Activated naive CD4-positive, alpha-beta T cell treated with anti-CD3 and anti-CD28 coated beads, Interleukin-2, amount 50 U/mL, for 16 hours (primary cell): ENCODE measurements around the gene VAPA.

Source experiments
- DNase-seq: peaks from one replicate; pipeline ENCODE4 v3.0.0-alpha.2; 2020

Gene VAPA

GRCh38 chr18:9984080-9984479 lies 70.3 kb downstream of the VAPA start:
- no peak for DNase-seq

- no peak for DNase-seq
Measured at GRCh38 chr18:9985641-9986040, 71.8 kb downstream of the VAPA start.

- no peak for DNase-seq
Measured at GRCh38 chr18:9986156-9986930, 72.5 kb downstream of the VAPA start.

GRCh38 chr18:9987345-9987744 lies 73.5 kb downstream of the VAPA start:
- no peak for DNase-seq

- DNase-seq: no peak
Measured at GRCh38 chr18:9987931-9988330, 74.1 kb downstream of the VAPA start.

GRCh38 chr18:9988665-9989064 lies 74.8 kb downstream of the VAPA start:
- no peak for DNase-seq

GRCh38 chr18:9989481-9989880 lies 75.7 kb downstream of the VAPA start:
- DNase-seq: no peak

- DNase-seq: no peak
Measured at GRCh38 chr18:9991011-9992000, 77.5 kb downstream of the VAPA start.

- DNase-seq: no peak
Measured at GRCh38 chr18:9992300-9992972, 78.6 kb downstream of the VAPA start.

- DNase-seq: no peak
Measured at GRCh38 chr18:9992973-9993520, 79.2 kb downstream of the VAPA start.

GRCh38 chr18:9993521-9994025 lies 79.8 kb downstream of the VAPA start:
- no peak for DNase-seq

GRCh38 chr18:9994026-9994570 lies 80.3 kb downstream of the VAPA start:
- no peak for DNase-seq

- DNase-seq: no peak
Measured at GRCh38 chr18:9994701-9995235, 81.0 kb downstream of the VAPA start.

GRCh38 chr18:9995631-9996030 lies 81.8 kb downstream of the VAPA start:
- DNase-seq: no peak

GRCh38 chr18:9996094-9996493 lies 82.3 kb downstream of the VAPA start:
- DNase-seq: no peak

GRCh38 chr18:9997711-9998110 lies 83.9 kb downstream of the VAPA start:
- DNase-seq: no peak

GRCh38 chr18:9998330-9998729 lies 84.5 kb downstream of the VAPA start:
- no peak for DNase-seq

GRCh38 chr18:10002280-10002679 lies 88.5 kb downstream of the VAPA start:
- no peak for DNase-seq

GRCh38 chr18:10003281-10003680 lies 89.5 kb downstream of the VAPA start:
- no peak for DNase-seq

- no peak for DNase-seq
Measured at GRCh38 chr18:10003866-10004265, 90.0 kb downstream of the VAPA start.

- DNase-seq: no peak
Measured at GRCh38 chr18:10006311-10006893, 92.6 kb downstream of the VAPA start.
